GM18520 (cell line): Measurements from ENCODE around the gene NF1.
"Not testable (repeated sequence)": the region's sequence is repeated elsewhere in the genome, so short reads cannot be mapped to it uniquely, and the experiment has no call there.

Experiments
- ATAC-seq: cut with Tn5 transposase; IDR thresholded peaks from one replicate; pipeline ENCODE4 v1.9.1; 2021; ENCODE audit not compliant: unreplicated experiment

Gene NF1

DNA sequence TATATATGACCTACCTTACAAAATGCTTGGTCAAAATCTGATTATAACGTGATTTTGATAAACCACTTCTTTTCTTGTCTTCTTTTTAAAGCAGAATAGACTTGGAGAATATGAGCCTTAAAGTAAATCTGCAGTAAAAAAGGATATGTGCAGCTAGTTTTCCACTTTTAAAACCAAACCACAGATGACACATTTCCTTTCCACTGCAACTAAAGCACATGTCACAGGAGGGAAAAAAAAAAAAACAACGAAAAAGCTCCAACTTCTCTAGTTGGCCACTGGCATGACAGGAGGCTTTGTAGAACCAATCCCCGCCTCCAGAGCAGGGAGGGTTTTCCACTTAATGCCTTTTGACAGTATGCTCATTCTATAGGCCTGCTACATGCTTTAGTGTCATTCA lies 226.7 kb downstream of the NF1 start, which contains the start of gene EVI2A:
Gene EVI2A, minus strand, starts transcription at position 142 of the 400 bp plus-strand sequence. CDS start 2,609 bp downstream, outside the sequence.
- ATAC-seq = no peak

DNA sequence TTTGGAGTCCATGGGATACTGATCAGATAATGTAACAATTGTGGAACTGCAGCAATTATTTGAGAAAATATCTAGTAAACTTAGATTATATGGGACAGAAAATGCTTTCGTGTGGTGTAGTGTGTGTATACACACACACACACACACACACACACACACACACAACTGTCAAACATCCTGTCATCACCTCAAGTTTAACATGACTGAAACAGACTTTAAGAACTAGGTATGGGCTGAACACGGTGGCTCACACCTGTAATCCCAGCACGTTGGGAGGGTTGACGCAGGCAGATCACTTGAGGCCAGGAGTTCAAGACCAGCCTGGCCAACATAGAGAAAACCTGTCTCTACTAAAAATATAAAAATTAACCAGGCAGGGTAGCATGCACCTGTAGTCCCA lies 227.2 kb downstream of the NF1 start:
- no peak for ATAC-seq

DNA sequence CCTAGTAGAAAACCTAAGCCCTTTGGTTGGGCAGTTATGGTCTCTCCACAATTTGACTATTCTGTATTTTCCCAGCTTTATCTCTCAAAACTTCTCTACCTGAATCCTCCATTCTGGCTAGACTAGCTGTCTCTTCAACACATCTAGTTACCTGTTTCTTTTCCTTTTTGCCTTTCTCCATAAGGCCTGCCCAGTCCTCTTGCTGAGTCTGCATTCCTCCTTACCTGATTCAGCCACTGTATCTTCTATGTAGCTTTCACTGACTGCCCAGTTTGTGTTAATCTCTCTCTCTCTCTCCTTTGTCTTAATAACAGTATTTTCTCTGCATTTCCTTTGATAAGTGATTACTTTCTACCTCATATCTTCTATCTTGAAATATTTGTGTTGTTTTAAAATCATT lies 228.8 kb downstream of the NF1 start:
- ATAC-seq = no peak

DNA sequence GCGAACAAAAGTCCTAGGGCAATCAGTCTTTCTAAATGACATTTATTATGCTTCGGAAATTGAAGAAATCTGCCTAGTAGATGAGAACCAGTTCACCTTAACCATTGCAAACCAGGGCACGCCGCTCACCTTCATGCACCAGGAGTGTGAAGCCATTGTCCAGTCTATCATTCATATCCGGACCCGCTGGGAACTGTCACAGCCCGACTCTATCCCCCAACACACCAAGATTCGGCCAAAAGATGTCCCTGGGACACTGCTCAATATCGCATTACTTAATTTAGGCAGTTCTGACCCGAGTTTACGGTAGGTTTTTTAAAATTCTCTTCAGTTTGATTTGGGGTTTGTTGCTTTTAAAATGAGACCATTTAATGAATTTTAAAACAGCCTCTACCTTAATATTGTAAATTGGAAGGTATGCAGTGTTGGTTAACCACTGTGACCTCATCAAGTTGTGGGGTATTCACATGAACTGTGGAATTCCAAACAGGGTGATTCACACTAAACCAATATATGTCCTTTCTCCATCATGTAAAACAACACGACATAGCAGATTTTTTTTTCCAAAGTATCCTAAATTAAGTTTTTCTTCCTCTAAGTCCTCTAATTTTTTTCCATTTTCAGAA lies 232.9 kb downstream of the NF1 start:
- no peak for ATAC-seq

DNA sequence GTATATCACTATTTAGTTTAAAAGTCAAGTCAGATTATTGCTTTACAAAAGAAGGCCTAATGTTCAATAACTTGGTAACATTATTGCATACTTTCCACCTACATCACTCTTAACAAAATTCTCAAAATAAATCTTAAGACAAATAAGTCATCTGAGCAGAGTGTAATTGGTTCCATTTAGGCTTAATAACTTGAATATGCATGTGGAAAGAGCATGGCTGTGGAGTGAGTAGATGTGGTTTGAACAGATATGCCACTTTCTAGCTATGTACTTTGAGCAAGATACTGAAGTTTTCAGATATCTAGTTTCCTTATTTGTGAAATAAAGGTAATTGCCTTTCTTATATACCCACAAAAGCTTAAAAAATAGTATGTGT lies 233.4 kb downstream of the NF1 start:
- no peak for ATAC-seq

DNA sequence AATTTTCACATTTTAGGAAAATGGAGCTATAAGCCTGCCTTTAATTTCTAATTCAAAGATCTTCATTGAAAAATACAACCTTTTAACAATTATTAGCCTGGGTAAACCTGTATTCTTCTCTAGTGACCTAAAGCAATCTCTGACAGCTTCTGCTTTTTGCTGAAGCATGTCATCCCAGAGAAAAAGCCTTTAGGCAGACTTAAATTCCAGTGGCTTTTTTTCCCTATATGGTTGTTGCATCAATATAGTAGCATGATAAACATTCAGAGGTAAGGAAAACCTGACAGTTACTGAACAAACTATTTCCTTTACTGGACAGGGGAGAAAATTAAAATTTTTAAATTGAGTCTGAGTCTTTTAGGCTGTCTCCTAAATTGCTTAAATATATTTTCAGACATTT lies 234.4 kb downstream of the NF1 start:
- no peak for ATAC-seq

DNA sequence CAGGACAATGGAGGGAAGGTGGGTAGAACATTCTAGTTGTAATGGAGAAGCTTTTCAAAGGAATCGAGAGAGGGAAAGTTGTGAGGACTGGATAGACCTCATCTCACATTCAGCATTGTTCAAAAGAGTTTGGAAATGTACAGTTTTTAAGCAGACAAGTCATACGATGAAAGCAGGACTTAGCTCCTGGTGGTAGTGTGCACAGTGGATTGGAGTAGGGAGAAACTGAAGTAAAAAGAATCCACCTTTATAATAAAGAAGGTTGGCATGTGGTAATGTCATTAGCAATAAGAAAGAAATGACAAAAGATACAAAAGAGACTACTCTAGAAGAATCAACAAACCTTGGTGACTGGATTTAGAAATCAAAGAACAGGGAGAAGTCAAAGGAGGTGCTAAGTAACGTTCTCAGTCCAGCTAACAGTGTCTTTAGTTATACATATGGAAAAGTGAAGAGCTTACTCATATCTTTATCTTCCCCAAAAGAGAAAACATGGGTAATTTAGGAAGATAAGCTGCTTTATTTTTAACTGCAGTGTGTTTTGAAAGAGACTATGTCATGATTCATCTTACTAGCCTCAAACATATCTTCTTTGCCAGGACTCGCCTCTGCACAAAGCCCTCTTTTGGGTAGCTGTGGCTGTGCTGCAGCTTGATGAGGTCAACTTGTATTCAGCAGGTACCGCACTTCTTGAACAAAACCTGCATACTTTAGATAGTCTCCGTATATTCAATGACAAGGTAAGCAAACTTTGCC lies 245.3 kb downstream of the NF1 start:
- ATAC-seq = no peak

DNA sequence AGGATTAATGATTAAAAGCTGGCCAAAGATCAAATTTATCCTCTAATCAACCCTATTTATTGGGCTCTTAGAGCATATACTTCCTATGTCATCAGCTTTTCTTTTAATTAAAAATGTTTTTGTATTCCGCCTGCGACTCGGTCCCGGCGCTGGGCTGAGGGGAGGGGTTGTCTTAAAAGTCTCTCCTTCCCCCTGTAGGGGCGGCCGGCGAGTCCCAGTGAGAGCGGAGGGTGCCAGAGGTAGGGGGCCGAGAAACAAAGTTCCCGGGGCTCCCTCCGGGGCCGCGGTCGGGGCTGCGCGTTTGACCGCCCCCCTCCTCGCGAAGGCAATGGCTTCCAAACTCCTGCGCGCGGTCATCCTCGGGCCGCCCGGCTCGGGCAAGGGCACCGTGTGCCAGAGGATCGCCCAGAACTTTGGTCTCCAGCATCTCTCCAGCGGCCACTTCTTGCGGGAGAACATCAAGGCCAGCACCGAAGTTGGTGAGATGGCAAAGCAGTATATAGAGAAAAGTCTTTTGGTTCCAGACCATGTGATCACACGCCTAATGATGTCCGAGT lies 250.5 kb downstream of the NF1 start:
- not testable (repeated sequence) for ATAC-seq

DNA sequence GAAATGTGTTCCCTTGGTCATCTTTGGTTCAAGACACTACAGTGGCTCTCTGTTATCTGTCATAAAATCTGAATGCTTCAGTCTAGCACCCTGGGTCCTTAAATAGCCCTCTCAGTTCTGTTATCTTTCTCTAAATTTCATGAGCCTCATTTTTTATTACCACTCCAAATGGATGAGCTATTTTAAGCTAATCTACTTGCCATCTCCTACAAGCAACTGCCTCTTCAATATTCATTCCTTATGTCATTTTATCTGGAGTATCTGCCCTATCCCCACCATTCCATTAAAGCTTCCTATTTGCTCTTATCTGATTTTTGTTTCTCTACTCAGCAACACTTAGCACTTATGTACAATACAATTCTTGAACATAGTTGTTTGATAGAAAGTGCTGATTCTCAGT lies 254.7 kb downstream of the NF1 start:
- no peak for ATAC-seq

DNA sequence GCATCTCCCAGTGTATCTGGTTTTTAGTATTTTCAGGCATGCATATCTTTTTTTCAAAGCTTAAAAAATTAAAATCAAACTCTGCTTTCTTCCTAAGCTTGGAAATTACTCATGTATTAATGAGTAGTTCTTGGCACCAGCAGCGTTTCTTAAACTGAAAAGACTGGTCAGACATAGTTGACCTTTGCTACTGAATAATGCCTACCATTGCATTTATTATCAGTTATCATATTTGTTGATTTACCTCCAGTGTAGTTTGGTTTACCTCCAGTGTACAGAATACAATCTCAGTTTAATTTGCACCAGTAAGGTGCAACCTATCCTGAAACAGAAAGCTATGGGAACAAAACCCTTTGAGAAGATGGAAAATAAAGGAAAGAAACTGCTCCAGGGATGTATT lies 261.2 kb downstream of the NF1 start:
- ATAC-seq = no peak

DNA sequence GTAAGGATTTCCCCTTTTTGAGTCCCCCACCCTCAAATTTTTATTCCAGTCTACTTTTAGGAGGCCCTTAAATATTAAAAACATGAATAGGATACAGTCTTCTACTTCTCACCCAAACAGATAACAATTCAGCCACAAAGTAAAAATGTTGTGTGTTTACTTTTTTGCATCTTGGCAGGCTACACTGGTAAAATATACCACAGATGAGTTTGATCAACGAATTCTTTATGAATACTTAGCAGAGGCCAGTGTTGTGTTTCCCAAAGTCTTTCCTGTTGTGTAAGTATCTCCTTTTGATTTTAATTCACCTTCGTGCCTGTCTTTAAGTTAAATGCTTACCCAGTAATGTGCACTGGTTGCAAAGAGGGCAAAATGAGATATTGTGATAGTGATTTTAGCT lies 262.3 kb downstream of the NF1 start:
- ATAC-seq = no peak

DNA sequence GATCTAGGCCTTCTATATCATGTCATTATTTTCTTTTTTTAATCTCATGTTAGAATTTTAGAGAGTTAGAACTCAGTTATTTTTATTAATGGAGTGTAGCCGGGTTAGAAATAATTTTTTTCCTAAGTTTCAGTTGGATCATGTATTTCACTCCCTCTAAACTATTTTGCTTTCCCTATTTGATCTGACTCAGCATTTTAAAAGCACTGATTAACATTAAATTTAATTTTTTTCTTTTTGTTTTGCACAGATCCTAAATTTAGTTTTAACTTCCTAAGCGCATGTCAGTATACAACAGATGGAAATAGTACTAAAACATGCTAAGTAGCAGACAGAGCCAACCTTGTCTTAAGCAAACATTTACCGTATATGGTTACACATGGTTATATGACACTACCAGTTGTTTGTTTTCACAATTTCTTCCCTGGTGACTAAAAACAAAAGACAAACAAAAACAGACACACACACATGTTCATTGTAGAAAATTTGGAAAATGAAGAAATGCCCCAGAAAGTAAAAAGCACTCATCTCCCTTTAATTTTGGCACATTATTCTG lies 263.1 kb downstream of the NF1 start:
- no peak for ATAC-seq

DNA sequence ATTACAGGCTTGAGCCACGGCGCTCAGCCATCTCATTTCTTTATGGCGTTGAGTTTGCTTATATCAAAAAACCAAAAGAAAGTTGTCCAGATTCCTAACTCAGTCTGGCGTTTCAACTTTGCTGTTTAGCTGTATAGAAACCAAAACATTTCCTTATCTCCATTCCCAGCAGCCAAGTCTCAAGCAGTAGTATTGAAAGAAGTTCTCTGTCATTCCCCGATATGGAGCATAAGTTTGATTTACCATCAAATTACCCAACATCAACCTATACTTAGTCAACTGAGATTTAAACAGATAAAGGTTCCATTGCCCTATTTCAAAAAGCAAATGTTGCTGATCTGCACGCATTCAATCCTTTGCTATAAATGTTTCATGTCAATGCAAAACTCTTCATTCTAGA lies 269.2 kb downstream of the NF1 start:
- ATAC-seq = no peak

DNA sequence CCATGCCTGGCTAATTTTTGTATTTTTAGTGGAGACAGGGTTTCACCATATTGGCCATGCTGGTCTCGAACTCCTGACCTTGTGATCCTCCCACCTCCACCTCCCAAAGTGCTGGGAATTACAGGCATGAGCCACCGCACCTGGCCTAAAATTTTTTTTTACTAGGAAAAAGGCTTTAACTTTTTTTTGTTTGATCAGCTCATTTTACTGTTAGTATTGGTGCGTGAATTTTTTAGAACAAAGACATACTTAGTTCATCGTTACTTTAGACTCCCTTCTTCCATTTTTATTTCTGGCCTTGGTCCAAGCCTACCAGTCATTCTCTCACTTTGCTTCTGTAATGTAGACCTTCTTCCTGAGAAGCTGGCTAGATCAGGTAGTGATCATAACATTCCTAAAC lies 271.3 kb downstream of the NF1 start:
- no peak for ATAC-seq

DNA sequence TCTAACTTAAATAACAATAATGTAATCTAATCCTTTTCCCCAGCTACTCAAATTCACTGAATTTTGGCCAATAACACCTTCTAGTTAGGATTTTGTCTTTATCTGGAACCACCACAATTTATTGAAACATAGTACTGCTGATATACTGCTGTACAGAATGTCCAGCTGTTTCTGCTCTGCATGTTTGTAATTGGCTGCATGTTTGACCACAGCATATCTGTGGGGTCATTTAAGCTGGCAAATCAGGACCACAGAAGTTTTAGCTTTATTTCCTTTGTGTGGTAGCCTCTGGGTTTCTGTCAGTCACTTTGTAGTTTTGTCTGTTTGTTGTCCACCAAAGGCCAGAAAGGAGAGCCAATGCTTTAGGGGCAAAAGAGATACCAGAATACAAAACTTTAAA lies 274.5 kb downstream of the NF1 start:
- ATAC-seq = no peak

DNA sequence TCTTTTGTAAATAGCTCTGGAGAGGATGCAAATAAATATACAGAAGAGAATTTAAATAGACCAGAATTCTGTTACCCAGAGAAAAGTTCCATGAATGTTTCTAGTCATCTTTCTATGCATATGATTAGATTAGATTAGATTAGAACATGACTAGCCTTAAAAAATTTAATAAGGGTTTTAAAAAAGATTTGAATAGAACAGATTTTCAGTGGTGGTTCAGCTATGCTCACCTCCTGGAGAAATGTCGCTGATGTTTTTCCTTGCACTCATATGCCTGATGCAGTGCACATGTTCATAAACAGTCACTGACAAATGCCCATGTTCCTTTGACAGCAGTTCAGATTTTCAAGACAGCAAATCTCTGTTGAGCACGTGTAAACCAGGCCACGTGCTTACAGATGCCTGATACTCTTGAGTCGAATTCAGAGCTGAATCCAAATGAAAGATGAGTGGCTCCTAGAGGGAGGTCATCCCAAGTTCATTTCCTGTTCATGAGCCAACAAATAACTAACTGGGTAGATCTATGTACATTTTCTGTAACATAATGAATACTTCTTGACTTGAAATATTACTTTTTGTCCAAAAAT lies 276.8 kb downstream of the NF1 start:
- no peak for ATAC-seq

DNA sequence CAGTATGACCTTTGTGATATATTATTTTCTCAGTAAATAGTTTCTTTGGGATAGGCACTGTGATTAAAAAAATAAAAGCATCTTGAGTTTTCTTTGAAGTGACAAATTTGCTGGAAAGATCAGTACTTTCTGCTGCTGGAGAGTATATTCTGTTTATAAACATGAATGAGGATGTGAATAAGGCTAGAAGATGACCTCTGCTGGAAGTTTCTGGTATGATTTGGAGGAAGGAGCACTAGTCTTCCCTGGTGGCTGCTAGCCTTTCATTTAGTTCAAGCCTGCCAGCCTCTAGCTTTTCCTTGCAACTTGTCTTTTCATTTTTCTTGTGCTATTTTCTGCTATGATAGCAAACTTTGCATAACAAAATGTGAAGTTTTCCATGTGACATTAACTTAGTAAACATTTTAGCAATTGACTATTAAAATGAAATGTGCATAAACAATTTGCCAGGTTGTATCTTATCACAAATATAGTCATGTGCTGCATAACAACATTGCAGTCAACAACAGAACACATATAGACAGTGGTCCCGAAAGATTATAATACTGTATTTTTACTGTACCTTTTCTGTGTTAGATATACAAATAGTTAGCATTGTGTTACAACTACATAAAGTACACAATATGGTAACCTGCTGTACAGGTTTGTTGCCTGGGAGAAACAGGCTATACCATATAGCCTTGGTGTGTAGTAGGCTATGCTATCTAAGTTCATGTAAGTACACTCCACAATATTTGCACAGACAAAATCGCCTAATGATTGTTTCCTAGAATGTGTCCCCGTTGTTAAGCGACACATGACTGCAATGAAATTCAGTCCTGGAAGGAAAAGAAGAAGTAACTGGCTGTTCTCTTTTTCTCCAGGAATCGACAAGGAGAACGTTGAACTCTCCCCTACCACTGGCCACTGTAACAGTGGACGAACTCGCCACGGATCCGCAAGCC lies 278.6 kb downstream of the NF1 start:
- no peak for ATAC-seq

DNA sequence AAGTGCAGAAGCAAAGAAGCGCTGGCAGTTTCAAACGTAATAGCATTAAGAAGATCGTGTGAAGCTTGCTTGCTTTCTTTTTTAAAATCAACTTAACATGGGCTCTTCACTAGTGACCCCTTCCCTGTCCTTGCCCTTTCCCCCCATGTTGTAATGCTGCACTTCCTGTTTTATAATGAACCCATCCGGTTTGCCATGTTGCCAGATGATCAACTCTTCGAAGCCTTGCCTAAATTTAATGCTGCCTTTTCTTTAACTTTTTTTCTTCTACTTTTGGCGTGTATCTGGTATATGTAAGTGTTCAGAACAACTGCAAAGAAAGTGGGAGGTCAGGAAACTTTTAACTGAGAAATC lies 279.3 kb downstream of the NF1 start:
- ATAC-seq = no peak

DNA sequence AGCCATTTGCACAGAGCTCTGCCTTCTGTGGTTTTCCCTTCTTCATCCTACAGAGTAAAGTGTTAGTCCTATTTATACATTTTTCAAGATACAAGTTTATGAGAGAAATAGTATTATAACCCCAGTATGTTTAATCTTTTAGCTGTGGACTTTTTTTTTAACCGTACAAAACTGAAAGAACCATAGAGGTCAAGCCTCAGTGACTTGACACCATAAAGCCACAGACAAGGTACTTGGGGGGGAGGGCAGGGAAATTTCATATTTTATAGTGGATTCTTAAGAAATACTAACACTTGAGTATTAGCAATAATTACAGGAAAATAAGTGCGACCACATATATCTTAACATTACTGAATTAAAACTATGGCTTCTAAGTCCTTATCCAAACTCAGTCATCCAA lies 279.7 kb downstream of the NF1 start:
- no peak for ATAC-seq

DNA sequence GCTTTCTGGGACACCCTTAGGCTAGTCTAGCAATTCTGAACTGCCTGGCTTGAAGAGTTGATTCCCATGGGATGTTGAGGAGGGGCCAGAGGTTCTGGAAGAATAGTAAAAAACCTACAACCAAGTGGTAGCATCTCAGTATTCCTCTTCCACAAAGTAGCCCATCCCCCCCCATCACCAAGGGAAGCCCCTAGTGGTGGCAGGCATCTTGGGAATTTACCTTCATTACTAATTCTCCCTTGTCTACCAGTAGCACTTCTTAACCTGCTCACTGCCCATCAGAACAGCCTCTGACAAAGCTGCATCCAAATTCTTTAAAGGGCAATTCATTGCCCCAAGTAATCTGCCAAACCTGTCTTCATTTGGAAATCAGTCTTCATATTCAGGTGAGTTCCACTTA lies 283.9 kb downstream of the NF1 start:
- ATAC-seq = no peak
